Endodermal cell (in vitro differentiated cells): ENCODE measurements around the gene TLCD3A. TPM values are rescaled to one million over a fixed set of nuclear protein-coding genes. Genes with fewer than 3 reads are reported as not detected.

Experiments
- DNase-seq: peaks from one replicate; pipeline ENCODE4 v3.0.0-alpha.2; 2017
- H3K27ac ChIP-seq: 2 replicates; pipeline ENCODE4 v1.5.1; 2013; ENCODE audit warnings: mild to moderate bottlenecking, low read depth, low read length, moderate library complexity
- H3K27me3 ChIP-seq: 2 replicates; pipeline ENCODE4 v1.6.1; 2013; ENCODE audit warnings: mild to moderate bottlenecking, low read length, moderate library complexity; ENCODE audit not compliant: insufficient read depth, control insufficient read depth, poor library complexity, severe bottlenecking
- H3K36me3 ChIP-seq: 2 replicates; pipeline ENCODE4 v1.7.0; 2013; ENCODE audit warnings: mild to moderate bottlenecking, low read length, moderate library complexity; ENCODE audit not compliant: control insufficient read depth, insufficient read depth
- H3K4me1 ChIP-seq: one replicate; pipeline ENCODE4 v1.7.0; 2013; ENCODE audit warnings: low read length; ENCODE audit not compliant: control insufficient read depth, insufficient read depth
- H3K4me3 ChIP-seq: 2 replicates; pipeline ENCODE4 v1.5.1; 2013; ENCODE audit warnings: mild to moderate bottlenecking, low read length, moderate library complexity
- H3K9ac ChIP-seq: 2 replicates; pipeline ENCODE4 v1.6.1; 2013; ENCODE audit warnings: mild to moderate bottlenecking, low read length, moderate library complexity; ENCODE audit not compliant: poor library complexity, severe bottlenecking; ENCODE audit errors: extremely low read depth
- H3K9me3 ChIP-seq: 2 replicates; pipeline ENCODE4 v1.6.1; 2013; ENCODE audit warnings: mild to moderate bottlenecking, low read length, moderate library complexity; ENCODE audit not compliant: control insufficient read depth
- H3K27ac Mint-ChIP-seq: 2 replicates; pipeline ENCODE4 v1.8.0; 2020; ENCODE audit warnings: mixed read lengths
- H3K27me3 Mint-ChIP-seq: 2 replicates; pipeline ENCODE4 v1.8.0; 2021; ENCODE audit warnings: mild to moderate bottlenecking, mixed read lengths; ENCODE audit not compliant: insufficient read depth
- H3K36me3 Mint-ChIP-seq: 2 replicates; pipeline ENCODE4 v1.8.0; 2020; ENCODE audit warnings: low read depth, mixed read lengths
- H3K4me1 Mint-ChIP-seq: 2 replicates; pipeline ENCODE4 v1.8.0; 2020; ENCODE audit warnings: mixed read lengths
- H3K4me3 Mint-ChIP-seq: 2 replicates; pipeline ENCODE4 v1.8.0; 2020; ENCODE audit warnings: mild to moderate bottlenecking, moderate library complexity, mixed read lengths
- H3K9me3 Mint-ChIP-seq: 2 replicates; pipeline ENCODE4 v1.8.0; 2020; ENCODE audit warnings: mild to moderate bottlenecking, mixed read lengths
- WGBS, 2 experiments: methylation state at CpG; one replicate each; pipeline versions ENCODE4 v1.1.5 to v1.1.7; 2013; ENCODE audit warnings: missing lambda C conversion rate in 2 of 2, mixed read lengths in 1 of 2; ENCODE audit not compliant: insufficient coverage in 1 of 2, insufficient read length in 1 of 2; 5-methylcytosine and 5-hydroxymethylcytosine counted together
- total RNA-seq, 2 donors: library from RNA; stranded (reverse); fragmentation: NEBNext Ultra II Directional in 1 of 2; extraction: Animal tissue kit (Norgen Biotek cat#: 25700) in 1 of 2; gene quantifications; 2 replicates in 1 of 2; 3 replicates in 1 of 2; pipeline ENCODE4 v1.2.1, GENCODE V29; 2021
- TF ChIP-seq, protein P1 (sequence below): fragments of 200-600 bp; sonication (generic); conservative IDR thresholded peaks from 2 replicates; pipeline ENCODE4 v1.5.0; 2021; ENCODE audit warnings: antibody characterized with exemption, mild to moderate bottlenecking

The TLCD3A gene
- total RNA-seq, 2 donors from 2014 or later = 16.6 to 28.8 TPM

DNA sequence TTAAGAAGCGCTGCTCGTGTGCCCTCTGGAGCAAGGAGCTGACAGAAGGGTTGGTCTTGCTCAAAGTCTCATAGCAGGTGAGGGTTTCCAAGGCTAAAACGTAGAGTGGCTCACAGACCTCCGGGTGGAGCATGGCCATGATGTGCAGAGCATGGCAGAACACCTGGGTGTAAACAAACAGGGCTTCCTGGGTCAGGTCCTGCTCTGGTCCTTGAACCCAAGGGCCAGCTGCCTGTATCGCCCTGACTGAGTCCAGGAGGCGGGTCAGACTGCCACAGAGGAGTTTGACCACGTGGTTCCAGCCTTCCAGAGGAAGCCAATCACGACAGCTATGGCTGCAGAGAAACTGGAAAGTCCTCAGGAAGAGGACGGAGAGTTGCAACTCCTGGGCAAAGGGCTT is 12.5 kb downstream of the TLCD3A start:
- no peak overlapping the region for H3K4me3 Mint-ChIP-seq
- no peak for DNase-seq
- peaks cover 89% of the 10 kb centered on the region for H3K36me3 ChIP-seq
- no peaks in the 10 kb centered on the region for H3K4me1 ChIP-seq
- H3K36me3 Mint-ChIP-seq = peaks cover 84% of the 10 kb centered on the region
- H3K4me1 Mint-ChIP-seq = no peaks in the 10 kb centered on the region
- no peaks in the 10 kb centered on the region for H3K27me3 Mint-ChIP-seq
- no peak overlapping the region for H3K27ac Mint-ChIP-seq
- peaks cover 6% of the 10 kb centered on the region for H3K9me3 ChIP-seq
- H3K27me3 ChIP-seq = no peaks in the 10 kb centered on the region
- 72 to 85% methylated on average over 6 to 9 of the region's 9 CpGs for WGBS, 2 experiments
- TF ChIP-seq, protein P1, sequence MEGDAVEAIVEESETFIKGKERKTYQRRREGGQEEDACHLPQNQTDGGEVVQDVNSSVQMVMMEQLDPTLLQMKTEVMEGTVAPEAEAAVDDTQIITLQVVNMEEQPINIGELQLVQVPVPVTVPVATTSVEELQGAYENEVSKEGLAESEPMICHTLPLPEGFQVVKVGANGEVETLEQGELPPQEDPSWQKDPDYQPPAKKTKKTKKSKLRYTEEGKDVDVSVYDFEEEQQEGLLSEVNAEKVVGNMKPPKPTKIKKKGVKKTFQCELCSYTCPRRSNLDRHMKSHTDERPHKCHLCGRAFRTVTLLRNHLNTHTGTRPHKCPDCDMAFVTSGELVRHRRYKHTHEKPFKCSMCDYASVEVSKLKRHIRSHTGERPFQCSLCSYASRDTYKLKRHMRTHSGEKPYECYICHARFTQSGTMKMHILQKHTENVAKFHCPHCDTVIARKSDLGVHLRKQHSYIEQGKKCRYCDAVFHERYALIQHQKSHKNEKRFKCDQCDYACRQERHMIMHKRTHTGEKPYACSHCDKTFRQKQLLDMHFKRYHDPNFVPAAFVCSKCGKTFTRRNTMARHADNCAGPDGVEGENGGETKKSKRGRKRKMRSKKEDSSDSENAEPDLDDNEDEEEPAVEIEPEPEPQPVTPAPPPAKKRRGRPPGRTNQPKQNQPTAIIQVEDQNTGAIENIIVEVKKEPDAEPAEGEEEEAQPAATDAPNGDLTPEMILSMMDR = no peak
- H3K27ac ChIP-seq = no peak overlapping the region
- H3K9ac ChIP-seq = no peak overlapping the region
- no peak overlapping the region for H3K4me3 ChIP-seq
- peaks cover 7% of the 10 kb centered on the region for H3K9me3 Mint-ChIP-seq

DNA sequence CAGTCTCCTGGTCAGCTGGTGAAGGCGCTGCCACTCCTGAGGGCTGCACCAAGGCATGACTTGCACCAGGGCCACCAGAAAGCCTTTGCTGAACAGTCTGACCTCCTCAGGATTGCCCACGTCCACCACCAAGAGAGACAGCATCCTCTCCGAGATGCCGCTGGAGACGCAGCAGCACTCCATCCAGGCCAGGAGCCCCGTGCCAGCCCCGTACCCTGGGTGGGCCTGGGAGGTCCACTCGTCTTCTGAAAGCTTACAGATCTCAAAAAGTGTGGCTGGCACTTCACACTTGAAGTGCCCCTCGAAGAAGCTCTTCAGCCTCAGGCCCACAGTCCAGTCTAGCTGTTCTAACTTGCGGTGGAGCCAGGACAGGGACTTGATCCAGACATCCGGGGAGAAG is 13.0 kb downstream of the TLCD3A start:
- H3K9me3 ChIP-seq = peaks cover 11% of the 10 kb centered on the region
- TF ChIP-seq, protein P1 = no peak
- no peaks in the 10 kb centered on the region for H3K27me3 ChIP-seq
- Mint-ChIP-seq H3K4me3 (no peak overlapping the region), H3K9me3 (peaks cover 7% of the 10 kb centered on the region), H3K36me3 (peaks cover 84% of the 10 kb centered on the region), H3K27me3 (no peaks in the 10 kb centered on the region), H3K4me1 (no peaks in the 10 kb centered on the region), H3K27ac (no peak overlapping the region)
- no peak overlapping the region for H3K27ac ChIP-seq
- H3K36me3 ChIP-seq = peaks cover 93% of the 10 kb centered on the region
- no peak overlapping the region for H3K9ac ChIP-seq
- WGBS, 2 experiments = 93 to 99% methylated on average over 10 to 11 of the region's 11 CpGs
- no peak overlapping the region for H3K4me3 ChIP-seq
- DNase-seq = no peak
- no peaks in the 10 kb centered on the region for H3K4me1 ChIP-seq

DNA sequence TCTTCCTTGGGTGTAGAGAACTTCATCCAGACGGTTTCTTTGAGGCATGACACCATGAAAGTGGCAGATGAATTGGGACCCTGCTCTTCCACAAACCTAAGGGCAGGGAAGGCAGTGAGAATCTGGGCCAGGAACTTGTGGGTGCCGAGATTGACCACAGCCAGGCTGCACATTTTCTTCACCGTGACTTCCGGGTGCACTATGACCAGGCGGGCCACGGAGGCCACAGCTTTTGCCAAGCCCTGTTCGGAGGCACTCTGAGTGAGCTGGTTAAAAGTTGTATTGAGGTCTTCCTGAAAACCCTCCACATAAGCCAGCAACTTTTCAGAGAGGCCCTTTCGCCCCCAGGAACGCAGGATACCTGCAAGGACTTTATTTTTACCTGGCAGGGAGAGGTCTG is 13.8 kb downstream of the TLCD3A start:
- H3K36me3 Mint-ChIP-seq = peaks cover 78% of the 10 kb centered on the region

More for the DNA sequence above, 13.8 kb downstream of the TLCD3A start:
- Histone ChIP-seq H3K4me3 (no peak overlapping the region), H3K9me3 (peaks cover 13% of the 10 kb centered on the region), H3K9ac (no peak overlapping the region), H3K4me1 (no peaks in the 10 kb centered on the region), H3K27ac (no peak overlapping the region), H3K36me3 (peaks cover 86% of the 10 kb centered on the region), H3K27me3 (no peaks in the 10 kb centered on the region)
- no peaks in the 10 kb centered on the region for H3K27me3 Mint-ChIP-seq
- DNase-seq = no peak
- TF ChIP-seq, protein P1 = no peak
- WGBS, 2 experiments = 92 to 94% methylated on average over 9 of the region's 9 CpGs
- peaks cover 7% of the 10 kb centered on the region for H3K9me3 Mint-ChIP-seq
- H3K4me1 Mint-ChIP-seq = peaks cover 4% of the 10 kb centered on the region
- H3K27ac Mint-ChIP-seq = no peak overlapping the region
- no peak overlapping the region for H3K4me3 Mint-ChIP-seq
